HepG2 (cell line): Measurements from ENCODE around the gene ADAMTS17. TPM values are rescaled to one million over a fixed set of nuclear protein-coding genes. Genes with fewer than 3 reads are reported as not detected.

Experiments
- ATAC-seq: fragments of 200-7000 bp; cut with Tn5 transposase; 3 replicates; pipeline ENCODE4 v1.9.1; 2020; ENCODE audit warnings: mild to moderate bottlenecking, moderate library complexity
- BruUV-seq: library from RNA; stranded (reverse); fragments of 400-500 nt; replicated peaks from 2 replicates; lab custom pipeline; 2021; lab: Mats Ljungman, UMichigan
- CTCF ChIA-PET: fragments of 300-600 bp; formaldehyde crosslinking; extraction: SDS; loops from one replicate; lab custom pipeline; 2021; ENCODE audit warnings: low total read pairs, inconsistent platforms, low intra/inter-chr PET ratio; lab: Yijun Ruan, JAX
- POLR2A ChIA-PET: fragments of 350-600 bp; sonication (Branson Sonifier 250); formaldehyde crosslinking; loops from one replicate; lab custom pipeline; 2020; ENCODE audit warnings: antibody characterized with exemption, inconsistent platforms; lab: Yijun Ruan, JAX
- DNase-seq: peaks from one replicate; pipeline ENCODE4 v3.0.0-alpha.2; 2015; ENCODE audit warnings: low spot score
- FAIRE-seq: peaks from 3 replicates; lab custom pipeline; 2011; peaks lifted over from hg19 to GRCh38; lab: Jason Lieb, UNC
- H2AFZ ChIP-seq: one replicate; pipeline ENCODE4 v1.6.1; 2011; ENCODE audit warnings: low read length, inconsistent platforms
- H3K27ac ChIP-seq: fragments of 300-600 bp; 3 replicates; pipeline ENCODE4 v1.8.0; 2011; ENCODE audit warnings: mixed run types, mild to moderate bottlenecking, mixed read lengths, low read length, inconsistent platforms; ENCODE audit not compliant: insufficient read depth; ENCODE audit errors: extremely low read length
- H3K27me3 ChIP-seq, 2 experiments: fragments of 200-600 bp in 1 of 2; 2 replicates in 1 of 2; 3 replicates in 1 of 2; pipeline versions ENCODE4 v1.6.0 to v1.8.0; 2011; ENCODE audit warnings: low read length in 2 of 2, mild to moderate bottlenecking in 2 of 2, moderate library complexity in 2 of 2, inconsistent platforms in 1 of 2; ENCODE audit not compliant: insufficient read depth in 2 of 2, control insufficient read depth in 1 of 2
- H3K36me3 ChIP-seq, 2 experiments: fragments of 200-600 bp in 1 of 2; replicated peaks in 1 of 2; 2 replicates in 1 of 2; 3 replicates in 1 of 2; pipeline versions ENCODE4 v1.5.1 to v1.8.0; 2011; ENCODE audit warnings: low read length in 2 of 2, inconsistent platforms in 1 of 2; ENCODE audit not compliant: insufficient read depth in 2 of 2, control insufficient read depth in 1 of 2
- H3K4me1 ChIP-seq: 2 replicates; pipeline ENCODE4 v1.5.1; 2012; ENCODE audit warnings: low read length, inconsistent platforms; ENCODE audit not compliant: insufficient read depth
- H3K4me2 ChIP-seq: 2 replicates; pipeline ENCODE4 v1.6.0; 2011; ENCODE audit warnings: low read depth, low read length, inconsistent platforms
- H3K4me3 ChIP-seq, 3 experiments: fragments of 200-600 bp in 1 of 3; sonication (generic), shearing (Covaris generic) in 1 of 3; replicated peaks in 1 of 3; 2 replicates each; pipeline ENCODE4 v1.5.1; 2011 to 2016; ENCODE audit warnings: low read length in 3 of 3, inconsistent platforms in 2 of 3, low read depth in 2 of 3, mild to moderate bottlenecking in 2 of 3, control low read depth in 1 of 3, mixed read lengths in 1 of 3; ENCODE audit not compliant: insufficient read depth in 1 of 3
- H3K79me2 ChIP-seq: one replicate; pipeline ENCODE4 v1.6.1; 2011; ENCODE audit warnings: low read length, inconsistent platforms; ENCODE audit not compliant: insufficient read depth
- H3K9ac ChIP-seq: 2 replicates; pipeline ENCODE4 v1.6.0; 2011; ENCODE audit warnings: mild to moderate bottlenecking, low read depth, low read length, inconsistent platforms; ENCODE audit not compliant: insufficient read depth
- H3K9me3 ChIP-seq: 2 replicates; pipeline ENCODE4 v1.5.1; 2012; ENCODE audit warnings: mild to moderate bottlenecking, low read length
- H4K20me1 ChIP-seq: 2 replicates; pipeline ENCODE4 v1.6.0; 2011; ENCODE audit warnings: inconsistent platforms, mild to moderate bottlenecking, low read length, moderate library complexity; ENCODE audit not compliant: insufficient read depth
- BRD4 ChIP-seq: sonication (generic); formaldehyde crosslinking; IDR thresholded peaks from 2 replicates; pipeline ENCODE4 v1.4.0; 2020; ENCODE audit warnings: missing genetic modification reagents
- CBX5 ChIP-seq: sonication (generic); formaldehyde crosslinking; IDR thresholded peaks from 2 replicates; pipeline ENCODE4 v1.4.0; 2020; ENCODE audit warnings: missing genetic modification reagents, borderline replicate concordance
- HOXA3 ChIP-seq: sonication (generic); formaldehyde crosslinking; IDR thresholded peaks from 2 replicates; pipeline ENCODE4 v1.5.0; 2020; ENCODE audit warnings: missing genetic modification reagents
- HOXA5 ChIP-seq: sonication (generic); formaldehyde crosslinking; IDR thresholded peaks from 2 replicates; pipeline ENCODE4 v1.4.0; 2020; ENCODE audit warnings: missing genetic modification reagents
- PAWR ChIP-seq: sonication (generic); formaldehyde crosslinking; IDR thresholded peaks from 2 replicates; pipeline ENCODE4 v1.4.0; 2020; ENCODE audit warnings: missing genetic modification reagents, mild to moderate bottlenecking, borderline replicate concordance
- YEATS2 ChIP-seq: sonication (generic); formaldehyde crosslinking; IDR thresholded peaks from 2 replicates; pipeline ENCODE4 v1.4.0; 2020; ENCODE audit warnings: missing genetic modification reagents, borderline replicate concordance
- ZBTB37 ChIP-seq: sonication (generic); formaldehyde crosslinking; IDR thresholded peaks from 2 replicates; pipeline ENCODE4 v1.4.0; 2020; ENCODE audit warnings: mild to moderate bottlenecking, missing genetic modification reagents
- ZC3H13 ChIP-seq: sonication (generic); formaldehyde crosslinking; IDR thresholded peaks from 2 replicates; pipeline ENCODE4 v1.8.1; 2023; ENCODE audit warnings: mild to moderate bottlenecking, missing genetic modification reagents, moderate library complexity
- ZIK1 ChIP-seq: sonication (generic); formaldehyde crosslinking; IDR thresholded peaks from 2 replicates; pipeline ENCODE4 v1.5.0; 2020; ENCODE audit warnings: mild to moderate bottlenecking, low read depth, missing genetic modification reagents, borderline replicate concordance
- ZMAT5 ChIP-seq: sonication (generic); formaldehyde crosslinking; IDR thresholded peaks from 2 replicates; pipeline ENCODE4 v1.5.0; 2020; ENCODE audit warnings: mild to moderate bottlenecking, low read depth, missing genetic modification reagents, borderline replicate concordance
- ZNF282 ChIP-seq: fragments of 450-650 bp; IDR thresholded peaks from 2 replicates; pipeline ENCODE4 v1.6.1; 2018; ENCODE audit not compliant: partially characterized antibody
- ZNF512B ChIP-seq: sonication (generic); formaldehyde crosslinking; IDR thresholded peaks from 2 replicates; pipeline ENCODE4 v1.5.1; 2020; ENCODE audit warnings: missing genetic modification reagents, mild to moderate bottlenecking, borderline replicate concordance
- ZNF576 ChIP-seq: sonication (generic); formaldehyde crosslinking; IDR thresholded peaks from 2 replicates; pipeline ENCODE4 v1.4.0; 2020; ENCODE audit warnings: mild to moderate bottlenecking, missing genetic modification reagents
- ZNF609 ChIP-seq: sonication (generic); formaldehyde crosslinking; IDR thresholded peaks from 2 replicates; pipeline ENCODE4 v1.4.0; 2020; ENCODE audit warnings: mild to moderate bottlenecking, missing genetic modification reagents, borderline replicate concordance
- WGBS: methylation state at CpG from one replicate; pipeline ENCODE4 v1.1.6; 2017; ENCODE audit warnings: low lambda C conversion rate; 5-methylcytosine and 5-hydroxymethylcytosine counted together
- in situ Hi-C: cut with HindIII; loops from 2 replicates; pipeline ENCODE4 v1.10.0; 2017; ENCODE audit warnings: low pct_unique_long_range_greater_than_20kb; ENCODE audit not compliant: extremely low pct_ligation_motif_present
- intact Hi-C: fragments of 100-400 bp; cut with micrococcal nuclease; formaldehyde crosslinking; loops from one replicate; pipeline ENCODE4 v1.10.0; 2022; ENCODE audit not compliant: unreplicated experiment
- polyA plus RNA-seq, 8 experiments: library from polyadenylated mRNA; depleted of rRNA in 3 of 8; stranded (reverse) in 7 of 8; unstranded in 1 of 8; fragments of >200 nt; fragmentation: Illumina TruSeq in 4 of 8; extraction: Trizol in 4 of 8; gene quantifications; 2 replicates each; pipeline versions ENCODE4 v1.2.1 to v1.2.3, GENCODE V29; 2011 to 2016; ENCODE audit warnings: low read depth in 4 of 8, missing spikeins in 1 of 8, mixed read lengths in 1 of 8; ENCODE audit not compliant: insufficient read depth in 1 of 8
- total RNA-seq, 5 experiments: library from RNA; depleted of rRNA; stranded (reverse); fragments of >200 nt; fragmentation: Illumina TruSeq; extraction: Trizol; gene quantifications; 2 replicates each; pipeline ENCODE4 v1.2.3, GENCODE V29; 2016; ENCODE audit warnings: low read depth in 1 of 5

The ADAMTS17 gene
- total and polyA plus RNA-seq, 2 of the 13 experiments (the other 11 are each of a cell fraction or from before 2014, with no cell fraction given), result 0.02 to 0.04 TPM

- no peaks in the 10 kb centered on the region for H3K4me1 ChIP-seq
- no peak for ATAC-seq
- no peak overlapping the region for H3K27ac ChIP-seq
- no peak overlapping the region for H2AFZ ChIP-seq
- no peaks in the 10 kb centered on the region for H3K79me2 ChIP-seq
- no peak for TF ChIP-seq PAWR
- no peak for TF ChIP-seq ZMAT5 (CRISPR knock-in tag)
- TF ChIP-seq ZBTB37, result no peak
- no peak for TF ChIP-seq ZNF282
- TF ChIP-seq ZIK1 (CRISPR knock-in tag), result no peak
- TF ChIP-seq ZNF576 (CRISPR knock-in tag), result no peak
- no peak for TF ChIP-seq ZC3H13
- TF ChIP-seq ZNF609 (CRISPR knock-in tag), result no peak
- no peak for TF ChIP-seq HOXA5 (CRISPR knock-in tag)
- TF ChIP-seq YEATS2 (CRISPR knock-in tag), result no peak
- no peak for TF ChIP-seq HOXA3 (CRISPR knock-in tag)
- TF ChIP-seq ZNF512B (CRISPR knock-in tag), result no peak
- TF ChIP-seq BRD4 (CRISPR knock-in tag), result no peak
- TF ChIP-seq CBX5 (CRISPR knock-in tag), result no peak
- no peak overlapping the region for H3K4me2 ChIP-seq
- WGBS, result 54% methylated on average over 4 of the region's 8 CpGs
- no peak overlapping the region for H3K4me3 ChIP-seq
- CTCF ChIA-PET, result no interaction called here
- H3K27me3 ChIP-seq, result no peaks in the 10 kb centered on the region
- H3K9me3 ChIP-seq, result peaks cover 19% of the 10 kb centered on the region
- FAIRE-seq, result no peak
- no peak for DNase-seq
- no peaks in the 10 kb centered on the region for H4K20me1 ChIP-seq
- H3K9ac ChIP-seq, result no peak overlapping the region
- intact Hi-C loops (no loop called here), in situ Hi-C loops (no loop called here)
- BruUV-seq, result no TSS peak
- POLR2A ChIA-PET, result no interaction called here
- no peaks in the 10 kb centered on the region for H3K36me3 ChIP-seq
Measured at GRCh38 chr15:100152463-100152862, 189.3 kb downstream of the ADAMTS17 start.
